Measurements from ENCODE around the gene CEPT1.

- TF ChIP-seq, protein P1, sequence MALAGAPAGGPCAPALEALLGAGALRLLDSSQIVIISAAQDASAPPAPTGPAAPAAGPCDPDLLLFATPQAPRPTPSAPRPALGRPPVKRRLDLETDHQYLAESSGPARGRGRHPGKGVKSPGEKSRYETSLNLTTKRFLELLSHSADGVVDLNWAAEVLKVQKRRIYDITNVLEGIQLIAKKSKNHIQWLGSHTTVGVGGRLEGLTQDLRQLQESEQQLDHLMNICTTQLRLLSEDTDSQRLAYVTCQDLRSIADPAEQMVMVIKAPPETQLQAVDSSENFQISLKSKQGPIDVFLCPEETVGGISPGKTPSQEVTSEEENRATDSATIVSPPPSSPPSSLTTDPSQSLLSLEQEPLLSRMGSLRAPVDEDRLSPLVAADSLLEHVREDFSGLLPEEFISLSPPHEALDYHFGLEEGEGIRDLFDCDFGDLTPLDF (CRISPR knock-in tag; IDR thresholded peaks at IDR 0.05) = no peak
- TF ChIP-seq MXI1 (IDR thresholded peaks at IDR 0.05; ENCODE audit: borderline replicate concordance, low read depth, low read length) (no peak), FOXO1 (CRISPR knock-in tag; IDR thresholded peaks at IDR 0.05) (no peak), FOSL2 (CRISPR knock-in tag; IDR thresholded peaks at IDR 0.05) (no peak), ZNF143 (CRISPR knock-in tag; IDR thresholded peaks at IDR 0.05) (no peak)
- TF ChIP-seq, protein P2, sequence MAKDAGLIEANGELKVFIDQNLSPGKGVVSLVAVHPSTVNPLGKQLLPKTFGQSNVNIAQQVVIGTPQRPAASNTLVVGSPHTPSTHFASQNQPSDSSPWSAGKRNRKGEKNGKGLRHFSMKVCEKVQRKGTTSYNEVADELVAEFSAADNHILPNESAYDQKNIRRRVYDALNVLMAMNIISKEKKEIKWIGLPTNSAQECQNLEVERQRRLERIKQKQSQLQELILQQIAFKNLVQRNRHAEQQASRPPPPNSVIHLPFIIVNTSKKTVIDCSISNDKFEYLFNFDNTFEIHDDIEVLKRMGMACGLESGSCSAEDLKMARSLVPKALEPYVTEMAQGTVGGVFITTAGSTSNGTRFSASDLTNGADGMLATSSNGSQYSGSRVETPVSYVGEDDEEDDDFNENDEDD (CRISPR knock-in tag; IDR thresholded peaks at IDR 0.05; ENCODE audit: borderline replicate concordance) = no peak
- TF ChIP-seq, protein P3, sequence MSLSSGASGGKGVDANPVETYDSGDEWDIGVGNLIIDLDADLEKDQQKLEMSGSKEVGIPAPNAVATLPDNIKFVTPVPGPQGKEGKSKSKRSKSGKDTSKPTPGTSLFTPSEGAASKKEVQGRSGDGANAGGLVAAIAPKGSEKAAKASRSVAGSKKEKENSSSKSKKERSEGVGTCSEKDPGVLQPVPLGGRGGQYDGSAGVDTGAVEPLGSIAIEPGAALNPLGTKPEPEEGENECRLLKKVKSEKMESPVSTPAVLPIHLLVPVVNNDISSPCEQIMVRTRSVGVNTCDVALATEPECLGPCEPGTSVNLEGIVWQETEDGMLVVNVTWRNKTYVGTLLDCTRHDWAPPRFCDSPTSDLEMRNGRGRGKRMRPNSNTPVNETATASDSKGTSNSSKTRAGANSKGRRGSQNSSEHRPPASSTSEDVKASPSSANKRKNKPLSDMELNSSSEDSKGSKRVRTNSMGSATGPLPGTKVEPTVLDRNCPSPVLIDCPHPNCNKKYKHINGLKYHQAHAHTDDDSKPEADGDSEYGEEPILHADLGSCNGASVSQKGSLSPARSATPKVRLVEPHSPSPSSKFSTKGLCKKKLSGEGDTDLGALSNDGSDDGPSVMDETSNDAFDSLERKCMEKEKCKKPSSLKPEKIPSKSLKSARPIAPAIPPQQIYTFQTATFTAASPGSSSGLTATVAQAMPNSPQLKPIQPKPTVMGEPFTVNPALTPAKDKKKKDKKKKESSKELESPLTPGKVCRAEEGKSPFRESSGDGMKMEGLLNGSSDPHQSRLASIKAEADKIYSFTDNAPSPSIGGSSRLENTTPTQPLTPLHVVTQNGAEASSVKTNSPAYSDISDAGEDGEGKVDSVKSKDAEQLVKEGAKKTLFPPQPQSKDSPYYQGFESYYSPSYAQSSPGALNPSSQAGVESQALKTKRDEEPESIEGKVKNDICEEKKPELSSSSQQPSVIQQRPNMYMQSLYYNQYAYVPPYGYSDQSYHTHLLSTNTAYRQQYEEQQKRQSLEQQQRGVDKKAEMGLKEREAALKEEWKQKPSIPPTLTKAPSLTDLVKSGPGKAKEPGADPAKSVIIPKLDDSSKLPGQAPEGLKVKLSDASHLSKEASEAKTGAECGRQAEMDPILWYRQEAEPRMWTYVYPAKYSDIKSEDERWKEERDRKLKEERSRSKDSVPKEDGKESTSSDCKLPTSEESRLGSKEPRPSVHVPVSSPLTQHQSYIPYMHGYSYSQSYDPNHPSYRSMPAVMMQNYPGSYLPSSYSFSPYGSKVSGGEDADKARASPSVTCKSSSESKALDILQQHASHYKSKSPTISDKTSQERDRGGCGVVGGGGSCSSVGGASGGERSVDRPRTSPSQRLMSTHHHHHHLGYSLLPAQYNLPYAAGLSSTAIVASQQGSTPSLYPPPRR (CRISPR knock-in tag; IDR thresholded peaks at IDR 0.05; ENCODE audit: borderline replicate concordance) = no peak
- TF ChIP-seq, protein P4, sequence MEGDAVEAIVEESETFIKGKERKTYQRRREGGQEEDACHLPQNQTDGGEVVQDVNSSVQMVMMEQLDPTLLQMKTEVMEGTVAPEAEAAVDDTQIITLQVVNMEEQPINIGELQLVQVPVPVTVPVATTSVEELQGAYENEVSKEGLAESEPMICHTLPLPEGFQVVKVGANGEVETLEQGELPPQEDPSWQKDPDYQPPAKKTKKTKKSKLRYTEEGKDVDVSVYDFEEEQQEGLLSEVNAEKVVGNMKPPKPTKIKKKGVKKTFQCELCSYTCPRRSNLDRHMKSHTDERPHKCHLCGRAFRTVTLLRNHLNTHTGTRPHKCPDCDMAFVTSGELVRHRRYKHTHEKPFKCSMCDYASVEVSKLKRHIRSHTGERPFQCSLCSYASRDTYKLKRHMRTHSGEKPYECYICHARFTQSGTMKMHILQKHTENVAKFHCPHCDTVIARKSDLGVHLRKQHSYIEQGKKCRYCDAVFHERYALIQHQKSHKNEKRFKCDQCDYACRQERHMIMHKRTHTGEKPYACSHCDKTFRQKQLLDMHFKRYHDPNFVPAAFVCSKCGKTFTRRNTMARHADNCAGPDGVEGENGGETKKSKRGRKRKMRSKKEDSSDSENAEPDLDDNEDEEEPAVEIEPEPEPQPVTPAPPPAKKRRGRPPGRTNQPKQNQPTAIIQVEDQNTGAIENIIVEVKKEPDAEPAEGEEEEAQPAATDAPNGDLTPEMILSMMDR (CRISPR knock-in tag; IDR thresholded peaks at IDR 0.05) = no peak
- TF ChIP-seq, protein P5, sequence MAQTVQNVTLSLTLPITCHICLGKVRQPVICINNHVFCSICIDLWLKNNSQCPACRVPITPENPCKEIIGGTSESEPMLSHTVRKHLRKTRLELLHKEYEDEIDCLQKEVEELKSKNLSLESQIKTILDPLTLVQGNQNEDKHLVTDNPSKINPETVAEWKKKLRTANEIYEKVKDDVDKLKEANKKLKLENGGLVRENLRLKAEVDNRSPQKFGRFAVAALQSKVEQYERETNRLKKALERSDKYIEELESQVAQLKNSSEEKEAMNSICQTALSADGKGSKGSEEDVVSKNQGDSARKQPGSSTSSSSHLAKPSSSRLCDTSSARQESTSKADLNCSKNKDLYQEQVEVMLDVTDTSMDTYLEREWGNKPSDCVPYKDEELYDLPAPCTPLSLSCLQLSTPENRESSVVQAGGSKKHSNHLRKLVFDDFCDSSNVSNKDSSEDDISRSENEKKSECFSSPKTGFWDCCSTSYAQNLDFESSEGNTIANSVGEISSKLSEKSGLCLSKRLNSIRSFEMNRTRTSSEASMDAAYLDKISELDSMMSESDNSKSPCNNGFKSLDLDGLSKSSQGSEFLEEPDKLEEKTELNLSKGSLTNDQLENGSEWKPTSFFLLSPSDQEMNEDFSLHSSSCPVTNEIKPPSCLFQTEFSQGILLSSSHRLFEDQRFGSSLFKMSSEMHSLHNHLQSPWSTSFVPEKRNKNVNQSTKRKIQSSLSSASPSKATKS (CRISPR knock-in tag; IDR thresholded peaks at IDR 0.05) = no peak
These were observed 81.2 kb downstream of the CEPT1 start for GRCh38 chr1:111221276-111221632.

Data from HepG2 (cell line).